SK-N-SH (cell line): ENCODE measurements around the gene WNK2. TPM values are rescaled to one million over a fixed set of nuclear protein-coding genes. Genes with fewer than 3 reads are reported as not detected.

Experiments
- CTCF ChIA-PET: fragments of 300-600, 350-600 bp; formaldehyde crosslinking; extraction: SDS; loops from one replicate; lab custom pipeline; 2021; lab: Yijun Ruan, JAX
- POLR2A ChIA-PET: fragments of 350-600 bp; sonication (Branson Sonifier 250); formaldehyde crosslinking; extraction: SDS; loops from one replicate; lab custom pipeline; 2020; ENCODE audit warnings: antibody characterized with exemption, inconsistent platforms; lab: Yijun Ruan, JAX
- DNase-seq: peaks from one replicate; pipeline ENCODE4 v3.0.0; 2012
- H2AFZ ChIP-seq: fragments of 200-600 bp; sonication (generic); 2 replicates; pipeline ENCODE4 v1.8.1; 2016; ENCODE audit warnings: antibody characterized with exemption, mild to moderate bottlenecking, low read depth
- H3F3A ChIP-seq: fragments of 200-600 bp; sonication (generic); replicated peaks from 2 replicates; pipeline ENCODE3; 2016; ENCODE audit warnings: antibody characterized with exemption, mild to moderate bottlenecking; ENCODE audit not compliant: insufficient read depth
- H3K27ac ChIP-seq, 2 experiments: fragments of 200-500 bp in 1 of 2; fragments of 200-600 bp in 1 of 2; sonication (Bioruptor generic) in 1 of 2; sonication (generic), shearing (Covaris generic) in 1 of 2; 2 replicates each; pipeline versions ENCODE4 v1.5.1 to v1.6.1; 2014 to 2016; ENCODE audit warnings: low read depth in 2 of 2, inconsistent platforms in 1 of 2, low read length in 1 of 2, mild to moderate bottlenecking in 1 of 2, mixed read lengths in 1 of 2
- H3K27me3 ChIP-seq: fragments of 200-600 bp; sonication (generic), shearing (Covaris generic); 2 replicates; pipeline ENCODE4 v1.6.1; 2016; ENCODE audit warnings: mixed run types; ENCODE audit not compliant: insufficient read depth
- H3K36me3 ChIP-seq, 2 experiments: fragments of 200-500 bp in 1 of 2; fragments of 200-600 bp in 1 of 2; sonication (Bioruptor generic) in 1 of 2; sonication (generic) in 1 of 2; replicated peaks in 1 of 2; 2 replicates each; pipeline versions ENCODE3 to v1.5.1; 2014 to 2016; ENCODE audit warnings: low read length in 1 of 2, mild to moderate bottlenecking in 1 of 2; ENCODE audit not compliant: insufficient read depth in 2 of 2, control insufficient read depth in 1 of 2
- H3K4me1 ChIP-seq, 2 experiments: fragments of 200-500 bp in 1 of 2; fragments of 200-600 bp in 1 of 2; sonication (Bioruptor generic) in 1 of 2; sonication (generic), shearing (Covaris generic) in 1 of 2; 2 replicates each; pipeline versions ENCODE4 v1.5.1 to v1.6.1; 2014 to 2016; ENCODE audit warnings: low read depth in 1 of 2, low read length in 1 of 2, mixed run types in 1 of 2; ENCODE audit not compliant: insufficient read depth in 2 of 2, control insufficient read depth in 1 of 2
- H3K4me2 ChIP-seq: fragments of 200-600 bp; sonication (generic), shearing (Covaris generic); 2 replicates; pipeline ENCODE4 v1.6.1; 2017; ENCODE audit warnings: mixed run types
- H3K4me3 ChIP-seq, 2 experiments: fragments of 200-500 bp in 1 of 2; fragments of 200-600 bp in 1 of 2; sonication (Bioruptor generic) in 1 of 2; sonication (generic), shearing (Covaris generic) in 1 of 2; 2 replicates each; pipeline versions ENCODE4 v1.5.1 to v1.8.1; 2014 to 2016; ENCODE audit warnings: low read depth in 2 of 2, inconsistent platforms in 1 of 2, low read length in 1 of 2, mild to moderate bottlenecking in 1 of 2, mixed read lengths in 1 of 2, moderate library complexity in 1 of 2
- H3K79me2 ChIP-seq: fragments of 200-600 bp; sonication (generic); 2 replicates; pipeline ENCODE4 v1.8.1; 2017; ENCODE audit warnings: mild to moderate bottlenecking; ENCODE audit not compliant: insufficient read depth
- H3K9ac ChIP-seq: fragments of 200-600 bp; sonication (generic); 2 replicates; pipeline ENCODE4 v1.6.1; 2017; ENCODE audit warnings: mixed run types
- H3K9me2 ChIP-seq: fragments of 200-600 bp; sonication (generic); 2 replicates; pipeline ENCODE4 v1.6.1; 2017; ENCODE audit warnings: mixed run types
- H3K9me3 ChIP-seq: fragments of 200-600 bp; sonication (generic); 2 replicates; pipeline ENCODE4 v1.6.1; 2017; ENCODE audit warnings: mixed run types, mild to moderate bottlenecking, moderate library complexity
- H4K20me1 ChIP-seq: fragments of 200-600 bp; sonication (generic); 2 replicates; pipeline ENCODE4 v1.6.1; 2017; ENCODE audit warnings: mild to moderate bottlenecking, mixed run types; ENCODE audit not compliant: insufficient read depth
- CHD2 ChIP-seq: fragments of 150-350 bp; IDR thresholded peaks from 2 replicates; pipeline ENCODE4 v1.6.1; 2018; ENCODE audit warnings: low read length; ENCODE audit not compliant: partially characterized antibody
- EP300 ChIP-seq, 2 experiments: IDR thresholded peaks; 2 replicates each; pipeline versions ENCODE4 v1.4.0 to v1.6.1; 2012; ENCODE audit warnings: borderline replicate concordance in 1 of 2, low read depth in 1 of 2, low read length in 1 of 2
- EZH2phosphoT487 ChIP-seq: fragments of 200-600 bp; sonication (generic); IDR thresholded peaks from 2 replicates; pipeline ENCODE4 v1.6.1; 2017; ENCODE audit warnings: low read depth, mixed run types, mild to moderate bottlenecking, antibody characterized with exemption, moderate library complexity, borderline replicate concordance
- GABPA ChIP-seq: IDR thresholded peaks from 2 replicates; pipeline ENCODE4 v1.4.0; 2012; ENCODE audit warnings: low read depth, mild to moderate bottlenecking
- MEF2A ChIP-seq: IDR thresholded peaks from 2 replicates; pipeline ENCODE4 v1.4.0; 2012; ENCODE audit warnings: low read depth, borderline replicate concordance
- MXI1 ChIP-seq: IDR thresholded peaks from 2 replicates; pipeline ENCODE4 v1.6.1; 2012; ENCODE audit warnings: mild to moderate bottlenecking, low read depth, low read length, improper control_type of control experiment
- NFIC ChIP-seq: IDR thresholded peaks from 2 replicates; pipeline ENCODE4 v1.4.0; 2012; ENCODE audit warnings: borderline replicate concordance
- POLR2AphosphoS5 ChIP-seq: IDR thresholded peaks from 2 replicates; pipeline ENCODE4 v1.6.1; 2012; ENCODE audit warnings: low read depth, low read length
- RAD21 ChIP-seq: IDR thresholded peaks from 2 replicates; pipeline ENCODE4 v1.6.1; 2012; ENCODE audit warnings: mild to moderate bottlenecking, low read length
- RFX5 ChIP-seq: IDR thresholded peaks from 2 replicates; pipeline ENCODE4 v1.6.1; 2012; ENCODE audit warnings: mild to moderate bottlenecking, improper control_type of control experiment, low read length
- TAF1 ChIP-seq: IDR thresholded peaks from 2 replicates; pipeline ENCODE4 v1.6.1; 2012; ENCODE audit warnings: low read depth, mild to moderate bottlenecking, low read length, moderate library complexity, borderline replicate concordance
- TCF12 ChIP-seq: IDR thresholded peaks from 2 replicates; pipeline ENCODE4 v1.4.0; 2012
- TEAD4 ChIP-seq: IDR thresholded peaks from 2 replicates; pipeline ENCODE4 v1.4.0; 2012; ENCODE audit warnings: mild to moderate bottlenecking, borderline replicate concordance; ENCODE audit not compliant: insufficient read depth
- WGBS: methylation state at CpG from one replicate; pipeline ENCODE4 v1.1.6; 2017; ENCODE audit warnings: low lambda C conversion rate; 5-methylcytosine and 5-hydroxymethylcytosine counted together
- polyA plus RNA-seq, 3 experiments: library from polyadenylated mRNA; depleted of rRNA; stranded (reverse); fragments of >200 nt; gene quantifications; 2 replicates each; pipeline ENCODE4 v1.2.3, GENCODE V29; 2012
- TF ChIP-seq, protein P1 (sequence below): IDR thresholded peaks from 2 replicates; pipeline ENCODE4 v1.6.1; 2012; ENCODE audit warnings: mild to moderate bottlenecking, low read depth, low read length, moderate library complexity
- TF ChIP-seq, protein P2 (sequence below): IDR thresholded peaks from 2 replicates; pipeline ENCODE4 v1.4.0; 2012; ENCODE audit warnings: low read depth, borderline replicate concordance
- TF ChIP-seq, protein P3 (sequence below): IDR thresholded peaks from 2 replicates; pipeline ENCODE4; 2012
- TF ChIP-seq, protein P4 (sequence below): IDR thresholded peaks from 2 replicates; pipeline ENCODE4 v1.4.0; 2012; ENCODE audit warnings: low read depth, borderline replicate concordance

Gene WNK2
- polyA plus RNA-seq, 1 of the 3 experiments (the other 2 are of a cell fraction) = 0.12 TPM

DNA sequence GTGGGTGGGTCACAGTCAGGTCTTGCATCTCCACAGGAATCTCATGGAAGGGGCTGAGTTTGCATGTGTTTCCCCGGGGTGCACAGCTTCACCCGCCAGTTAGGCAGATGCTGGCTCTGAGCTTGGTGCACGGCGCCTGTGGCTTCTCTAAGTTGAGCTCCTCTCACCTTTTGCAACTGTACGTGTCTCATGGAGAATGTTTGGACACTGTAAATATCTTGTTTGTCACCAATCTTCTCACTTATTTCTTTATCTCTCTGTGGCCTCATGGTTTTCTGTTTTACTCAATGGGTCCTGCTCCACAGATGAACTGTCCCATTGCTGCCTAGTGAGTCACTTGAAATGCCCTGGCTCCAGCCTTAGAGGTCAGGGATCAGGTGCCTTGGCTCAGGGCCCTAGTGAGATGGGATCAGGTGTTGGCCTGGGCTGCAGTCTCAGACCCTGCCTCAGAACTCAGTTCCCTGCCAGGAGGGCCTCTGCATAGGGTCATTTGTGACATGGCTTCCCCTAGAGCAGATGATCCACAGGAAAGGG, 61.6 kb downstream of the WNK2 start (continued):
- TF ChIP-seq, protein P1, sequence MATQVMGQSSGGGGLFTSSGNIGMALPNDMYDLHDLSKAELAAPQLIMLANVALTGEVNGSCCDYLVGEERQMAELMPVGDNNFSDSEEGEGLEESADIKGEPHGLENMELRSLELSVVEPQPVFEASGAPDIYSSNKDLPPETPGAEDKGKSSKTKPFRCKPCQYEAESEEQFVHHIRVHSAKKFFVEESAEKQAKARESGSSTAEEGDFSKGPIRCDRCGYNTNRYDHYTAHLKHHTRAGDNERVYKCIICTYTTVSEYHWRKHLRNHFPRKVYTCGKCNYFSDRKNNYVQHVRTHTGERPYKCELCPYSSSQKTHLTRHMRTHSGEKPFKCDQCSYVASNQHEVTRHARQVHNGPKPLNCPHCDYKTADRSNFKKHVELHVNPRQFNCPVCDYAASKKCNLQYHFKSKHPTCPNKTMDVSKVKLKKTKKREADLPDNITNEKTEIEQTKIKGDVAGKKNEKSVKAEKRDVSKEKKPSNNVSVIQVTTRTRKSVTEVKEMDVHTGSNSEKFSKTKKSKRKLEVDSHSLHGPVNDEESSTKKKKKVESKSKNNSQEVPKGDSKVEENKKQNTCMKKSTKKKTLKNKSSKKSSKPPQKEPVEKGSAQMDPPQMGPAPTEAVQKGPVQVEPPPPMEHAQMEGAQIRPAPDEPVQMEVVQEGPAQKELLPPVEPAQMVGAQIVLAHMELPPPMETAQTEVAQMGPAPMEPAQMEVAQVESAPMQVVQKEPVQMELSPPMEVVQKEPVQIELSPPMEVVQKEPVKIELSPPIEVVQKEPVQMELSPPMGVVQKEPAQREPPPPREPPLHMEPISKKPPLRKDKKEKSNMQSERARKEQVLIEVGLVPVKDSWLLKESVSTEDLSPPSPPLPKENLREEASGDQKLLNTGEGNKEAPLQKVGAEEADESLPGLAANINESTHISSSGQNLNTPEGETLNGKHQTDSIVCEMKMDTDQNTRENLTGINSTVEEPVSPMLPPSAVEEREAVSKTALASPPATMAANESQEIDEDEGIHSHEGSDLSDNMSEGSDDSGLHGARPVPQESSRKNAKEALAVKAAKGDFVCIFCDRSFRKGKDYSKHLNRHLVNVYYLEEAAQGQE = no peak
- TF ChIP-seq RAD21 = no peak

DNA sequence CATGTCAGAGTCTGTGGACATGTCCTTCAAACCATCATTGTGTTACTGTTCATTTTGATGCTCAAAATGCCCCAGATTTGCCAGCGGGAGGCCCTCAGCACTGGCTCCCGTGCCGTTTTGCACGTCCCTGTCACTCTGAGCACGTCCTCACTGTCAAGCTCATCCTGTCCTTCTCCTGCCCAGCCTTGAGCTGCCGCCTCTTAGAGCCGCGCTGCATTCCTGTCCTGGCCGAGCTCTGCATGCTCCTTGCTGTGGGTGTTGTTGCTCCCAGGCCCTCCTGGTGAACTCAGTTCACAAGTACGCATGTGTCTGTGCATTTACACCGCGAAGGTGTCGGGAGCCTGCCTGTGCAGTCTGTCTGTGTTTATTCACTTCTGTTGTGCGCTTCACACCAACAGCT, 62.2 kb downstream of the WNK2 start:
- H3K4me2 ChIP-seq = no peak overlapping the region
- TF ChIP-seq NFIC (no peak), TAF1 (no peak), MXI1 (no peak), POLR2AphosphoS5 (no peak), CHD2 (no peak), TCF12 (no peak), EP300 (IDR thresholded peaks at IDR 0.05; ENCODE audit: borderline replicate concordance in 1 of 2, low read depth in 1 of 2, low read length in 1 of 2) (no peak), EZH2phosphoT487 (no peak), TEAD4 (no peak), RFX5 (no peak), GABPA (no peak), MEF2A (no peak)
- TF ChIP-seq, protein P2, sequence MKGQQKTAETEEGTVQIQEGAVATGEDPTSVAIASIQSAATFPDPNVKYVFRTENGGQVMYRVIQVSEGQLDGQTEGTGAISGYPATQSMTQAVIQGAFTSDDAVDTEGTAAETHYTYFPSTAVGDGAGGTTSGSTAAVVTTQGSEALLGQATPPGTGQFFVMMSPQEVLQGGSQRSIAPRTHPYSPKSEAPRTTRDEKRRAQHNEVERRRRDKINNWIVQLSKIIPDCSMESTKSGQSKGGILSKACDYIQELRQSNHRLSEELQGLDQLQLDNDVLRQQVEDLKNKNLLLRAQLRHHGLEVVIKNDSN = no peak
- TF ChIP-seq, protein P3, sequence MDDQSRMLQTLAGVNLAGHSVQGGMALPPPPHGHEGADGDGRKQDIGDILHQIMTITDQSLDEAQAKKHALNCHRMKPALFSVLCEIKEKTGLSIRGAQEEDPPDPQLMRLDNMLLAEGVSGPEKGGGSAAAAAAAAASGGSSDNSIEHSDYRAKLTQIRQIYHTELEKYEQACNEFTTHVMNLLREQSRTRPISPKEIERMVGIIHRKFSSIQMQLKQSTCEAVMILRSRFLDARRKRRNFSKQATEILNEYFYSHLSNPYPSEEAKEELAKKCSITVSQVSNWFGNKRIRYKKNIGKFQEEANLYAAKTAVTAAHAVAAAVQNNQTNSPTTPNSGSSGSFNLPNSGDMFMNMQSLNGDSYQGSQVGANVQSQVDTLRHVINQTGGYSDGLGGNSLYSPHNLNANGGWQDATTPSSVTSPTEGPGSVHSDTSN = no peak
- TF ChIP-seq, protein P4, sequence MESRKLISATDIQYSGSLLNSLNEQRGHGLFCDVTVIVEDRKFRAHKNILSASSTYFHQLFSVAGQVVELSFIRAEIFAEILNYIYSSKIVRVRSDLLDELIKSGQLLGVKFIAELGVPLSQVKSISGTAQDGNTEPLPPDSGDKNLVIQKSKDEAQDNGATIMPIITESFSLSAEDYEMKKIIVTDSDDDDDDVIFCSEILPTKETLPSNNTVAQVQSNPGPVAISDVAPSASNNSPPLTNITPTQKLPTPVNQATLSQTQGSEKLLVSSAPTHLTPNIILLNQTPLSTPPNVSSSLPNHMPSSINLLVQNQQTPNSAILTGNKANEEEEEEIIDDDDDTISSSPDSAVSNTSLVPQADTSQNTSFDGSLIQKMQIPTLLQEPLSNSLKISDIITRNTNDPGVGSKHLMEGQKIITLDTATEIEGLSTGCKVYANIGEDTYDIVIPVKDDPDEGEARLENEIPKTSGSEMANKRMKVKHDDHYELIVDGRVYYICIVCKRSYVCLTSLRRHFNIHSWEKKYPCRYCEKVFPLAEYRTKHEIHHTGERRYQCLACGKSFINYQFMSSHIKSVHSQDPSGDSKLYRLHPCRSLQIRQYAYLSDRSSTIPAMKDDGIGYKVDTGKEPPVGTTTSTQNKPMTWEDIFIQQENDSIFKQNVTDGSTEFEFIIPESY = no peak
- TF ChIP-seq, all 33 proteins: peak for 0
- ChIA-PET POLR2A (no interaction called here), CTCF (no interaction called here)
- H4K20me1 ChIP-seq = no peaks in the 10 kb centered on the region
- no peaks in the 10 kb centered on the region for H3K36me3 ChIP-seq
- 77% methylated on average over 14 of the region's 14 CpGs for WGBS
- no peaks in the 10 kb centered on the region for H3K9me2 ChIP-seq
- H3K79me2 ChIP-seq = no peaks in the 10 kb centered on the region
- H3K27me3 ChIP-seq = no peaks in the 10 kb centered on the region
- H3K4me1 ChIP-seq = peaks cover 0 to 19% of the 10 kb centered on the region in 2 experiments; a peak in 1 of 4 replicates
- H3F3A ChIP-seq = no peaks in the 10 kb centered on the region
- no peak overlapping the region for H3K9ac ChIP-seq
- no peak for DNase-seq
- H3K4me3 ChIP-seq = no peak overlapping the region
- no peak overlapping the region for H2AFZ ChIP-seq
- no peaks in the 10 kb centered on the region for H3K9me3 ChIP-seq
- no peak overlapping the region for H3K27ac ChIP-seq
